ENCODE measurements around the gene SMPD3. TPM values are rescaled to one million over a fixed set of nuclear protein-coding genes. Genes with fewer than 3 reads are reported as not detected.

The SMPD3 gene
- total RNA-seq, 1 donor from 2014 or later = 85.4 TPM

GRCh38 chr16:68460067-68460466 lies 11.8 kb upstream of the SMPD3 start:
- no peak overlapping the region for H3K4me3 Mint-ChIP-seq (ENCODE audit: unreplicated experiment)
- peaks cover 10% of the 10 kb centered on the region for H3K36me3 Mint-ChIP-seq (ENCODE audit: unreplicated experiment)
- DNase-seq = no peak
- H3K9me3 Mint-ChIP-seq (ENCODE audit: unreplicated experiment) = peaks cover 4% of the 10 kb centered on the region
- H3K4me1 Mint-ChIP-seq (ENCODE audit: low read depth, unreplicated experiment) = no peaks in the 10 kb centered on the region
- TF ChIP-seq, protein P1, sequence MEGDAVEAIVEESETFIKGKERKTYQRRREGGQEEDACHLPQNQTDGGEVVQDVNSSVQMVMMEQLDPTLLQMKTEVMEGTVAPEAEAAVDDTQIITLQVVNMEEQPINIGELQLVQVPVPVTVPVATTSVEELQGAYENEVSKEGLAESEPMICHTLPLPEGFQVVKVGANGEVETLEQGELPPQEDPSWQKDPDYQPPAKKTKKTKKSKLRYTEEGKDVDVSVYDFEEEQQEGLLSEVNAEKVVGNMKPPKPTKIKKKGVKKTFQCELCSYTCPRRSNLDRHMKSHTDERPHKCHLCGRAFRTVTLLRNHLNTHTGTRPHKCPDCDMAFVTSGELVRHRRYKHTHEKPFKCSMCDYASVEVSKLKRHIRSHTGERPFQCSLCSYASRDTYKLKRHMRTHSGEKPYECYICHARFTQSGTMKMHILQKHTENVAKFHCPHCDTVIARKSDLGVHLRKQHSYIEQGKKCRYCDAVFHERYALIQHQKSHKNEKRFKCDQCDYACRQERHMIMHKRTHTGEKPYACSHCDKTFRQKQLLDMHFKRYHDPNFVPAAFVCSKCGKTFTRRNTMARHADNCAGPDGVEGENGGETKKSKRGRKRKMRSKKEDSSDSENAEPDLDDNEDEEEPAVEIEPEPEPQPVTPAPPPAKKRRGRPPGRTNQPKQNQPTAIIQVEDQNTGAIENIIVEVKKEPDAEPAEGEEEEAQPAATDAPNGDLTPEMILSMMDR (IDR thresholded peaks at IDR 0.05; ENCODE audit: partially characterized antibody, unreplicated experiment) = no peak
- H3K27ac Mint-ChIP-seq (ENCODE audit: unreplicated experiment) = no peak overlapping the region
- H3K27me3 Mint-ChIP-seq (ENCODE audit: unreplicated experiment) = peaks cover 2% of the 10 kb centered on the region

DNA sequence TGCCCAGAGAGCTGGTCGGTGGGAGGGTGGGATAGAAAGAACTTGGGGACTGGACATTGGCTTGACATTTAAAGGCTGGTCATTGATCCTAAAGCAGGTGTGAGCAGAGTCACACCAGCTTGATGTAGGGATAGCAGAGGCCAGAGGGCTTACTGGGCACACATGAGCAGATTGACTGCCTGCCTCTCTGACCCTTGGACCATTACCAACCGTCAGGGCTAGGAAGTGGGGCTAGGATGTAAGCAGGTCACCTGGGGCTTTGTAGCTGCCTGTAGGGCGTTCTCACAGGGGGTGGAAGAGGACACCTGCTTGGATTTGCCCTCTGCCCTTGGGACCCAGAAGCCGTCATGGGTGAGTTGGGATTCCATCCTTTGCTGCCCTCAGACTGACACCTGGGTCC lies 11.1 kb upstream of the SMPD3 start:
- Mint-ChIP-seq H3K4me1 (ENCODE audit: low read depth, unreplicated experiment) (no peaks in the 10 kb centered on the region), H3K36me3 (ENCODE audit: unreplicated experiment) (peaks cover 10% of the 10 kb centered on the region), H3K9me3 (ENCODE audit: unreplicated experiment) (peaks cover 4% of the 10 kb centered on the region), H3K4me3 (ENCODE audit: unreplicated experiment) (no peak overlapping the region), H3K27ac (ENCODE audit: unreplicated experiment) (no peak overlapping the region), H3K27me3 (ENCODE audit: unreplicated experiment) (peaks cover 2% of the 10 kb centered on the region)
- DNase-seq = no peak
- TF ChIP-seq, protein P1 (IDR thresholded peaks at IDR 0.05; ENCODE audit: partially characterized antibody, unreplicated experiment) = no peak

DNA sequence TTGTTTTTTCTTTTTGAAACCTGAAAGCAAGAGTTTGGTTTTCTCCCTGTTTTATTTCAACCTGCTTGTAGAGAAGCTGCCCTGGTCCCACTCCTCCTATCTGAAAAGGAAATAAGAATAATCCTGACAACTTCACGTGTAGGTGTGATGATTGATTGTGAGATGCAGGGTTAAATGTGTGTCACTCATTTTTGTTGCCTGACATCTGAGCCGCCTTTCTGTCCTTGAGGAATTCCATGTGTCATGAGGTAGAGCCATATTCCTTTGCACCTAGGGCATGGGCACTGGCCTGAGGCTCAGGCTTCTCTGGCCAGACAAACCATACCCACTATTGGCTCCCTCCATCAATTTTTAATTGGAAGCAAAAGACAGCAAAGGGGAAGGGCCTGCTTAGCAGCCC lies 10.2 kb upstream of the SMPD3 start:
- H3K4me3 Mint-ChIP-seq (ENCODE audit: unreplicated experiment) = no peak overlapping the region
- H3K4me1 Mint-ChIP-seq (ENCODE audit: low read depth, unreplicated experiment) = no peaks in the 10 kb centered on the region
- peaks cover 1% of the 10 kb centered on the region for H3K36me3 Mint-ChIP-seq (ENCODE audit: unreplicated experiment)
- no peak overlapping the region for H3K27ac Mint-ChIP-seq (ENCODE audit: unreplicated experiment)
- no peak for DNase-seq
- H3K27me3 Mint-ChIP-seq (ENCODE audit: unreplicated experiment) = peaks cover 2% of the 10 kb centered on the region
- TF ChIP-seq, protein P1 (IDR thresholded peaks at IDR 0.05; ENCODE audit: partially characterized antibody, unreplicated experiment) = no peak
- H3K9me3 Mint-ChIP-seq (ENCODE audit: unreplicated experiment) = peaks cover 4% of the 10 kb centered on the region

- no peaks in the 10 kb centered on the region for H3K36me3 Mint-ChIP-seq (ENCODE audit: unreplicated experiment)
- peaks cover 4% of the 10 kb centered on the region for H3K9me3 Mint-ChIP-seq (ENCODE audit: unreplicated experiment)
- no peak for DNase-seq
- H3K4me3 Mint-ChIP-seq (ENCODE audit: unreplicated experiment) = no peak overlapping the region
- H3K4me1 Mint-ChIP-seq (ENCODE audit: low read depth, unreplicated experiment) = no peaks in the 10 kb centered on the region
- TF ChIP-seq, protein P1 (IDR thresholded peaks at IDR 0.05; ENCODE audit: partially characterized antibody, unreplicated experiment) = no peak
- H3K27me3 Mint-ChIP-seq (ENCODE audit: unreplicated experiment) = peaks cover 2% of the 10 kb centered on the region
- no peak overlapping the region for H3K27ac Mint-ChIP-seq (ENCODE audit: unreplicated experiment)
These were observed 9.8 kb upstream of the SMPD3 start for GRCh38 chr16:68458101-68458500.

DNA sequence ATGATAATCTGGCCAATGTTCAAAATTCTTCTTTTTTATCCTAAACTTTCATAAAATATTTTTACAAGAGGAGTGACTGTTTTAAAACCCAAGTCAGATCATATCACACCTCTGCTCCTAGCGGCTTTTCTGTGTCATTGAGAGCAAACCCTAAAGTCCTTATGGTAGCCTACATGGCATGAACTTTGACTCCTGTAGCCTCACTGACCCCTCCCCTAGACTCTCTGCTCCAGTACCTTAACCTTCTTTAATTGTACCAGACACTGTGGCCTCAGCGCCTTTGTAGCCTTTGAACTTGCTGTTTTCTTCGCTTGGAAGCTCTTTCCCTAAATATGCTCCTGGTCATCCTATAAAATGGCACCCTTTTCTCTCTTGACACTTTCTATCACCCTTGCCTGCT lies 7.3 kb upstream of the SMPD3 start:
- H3K4me3 Mint-ChIP-seq (ENCODE audit: unreplicated experiment) = no peak overlapping the region
- peaks cover 4% of the 10 kb centered on the region for H3K4me1 Mint-ChIP-seq (ENCODE audit: low read depth, unreplicated experiment)
- TF ChIP-seq, protein P1 (IDR thresholded peaks at IDR 0.05; ENCODE audit: partially characterized antibody, unreplicated experiment) = no peak
- no peak for DNase-seq
- H3K27me3 Mint-ChIP-seq (ENCODE audit: unreplicated experiment) = peaks cover 5% of the 10 kb centered on the region
- H3K36me3 Mint-ChIP-seq (ENCODE audit: unreplicated experiment) = no peaks in the 10 kb centered on the region
- no peak overlapping the region for H3K27ac Mint-ChIP-seq (ENCODE audit: unreplicated experiment)
- H3K9me3 Mint-ChIP-seq (ENCODE audit: unreplicated experiment) = peaks cover 2% of the 10 kb centered on the region

Data from glutamatergic neuron (in vitro differentiated cells).